ENCODE results near the gene LAMB4. TPM values are rescaled to one million over a fixed set of nuclear protein-coding genes. Genes with fewer than 3 reads are reported as not detected.

The LAMB4 gene
- total RNA-seq, 4 donors from 2014 or later: 2.0 to 17.3 (median 4.3) TPM; not detected in 1

- Histone ChIP-seq H3K4me1 (no peaks in the 10 kb centered on the region), H3K4me3 (no peak overlapping the region), H3K27me3 (no peaks in the 10 kb centered on the region), H3K9me3 (no peaks in the 10 kb centered on the region), H3K27ac (no peak overlapping the region), H3K36me3 (no peaks in the 10 kb centered on the region)
- TF ChIP-seq CTCF (IDR thresholded peaks at IDR 0.05) (no peak), POLR2A (IDR thresholded peaks at IDR 0.05) (no peak)
- no peak for DNase-seq
These were observed 58.0 kb downstream of the LAMB4 start for GRCh38 chr7:108072116-108072515.

GRCh38 chr7:108071551-108071950, 58.6 kb downstream of the LAMB4 start:
- TF ChIP-seq CTCF (IDR thresholded peaks at IDR 0.05): no peak
- TF ChIP-seq POLR2A (IDR thresholded peaks at IDR 0.05): no peak
- no peak for DNase-seq
- H3K27me3 ChIP-seq: no peaks in the 10 kb centered on the region

DNA sequence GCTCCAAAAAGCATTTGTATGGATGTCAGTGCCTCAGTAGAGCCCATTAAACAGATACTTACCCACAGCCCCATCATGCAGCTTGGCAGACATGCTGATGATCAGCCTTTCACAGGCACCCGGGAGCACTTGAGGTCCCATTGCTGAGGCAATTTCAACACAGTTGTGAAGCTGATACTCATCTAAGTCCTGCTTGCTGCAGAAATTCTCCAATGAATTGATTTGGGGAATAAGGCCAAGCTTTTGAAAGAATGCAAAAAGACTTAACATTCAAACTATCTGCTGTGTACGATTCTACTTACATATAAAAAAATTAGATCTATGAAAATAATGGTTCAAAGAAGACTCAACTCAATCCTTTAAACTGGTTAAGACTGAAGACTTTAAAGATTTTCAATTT, 60.5 kb downstream of the LAMB4 start:
- no peak overlapping the region for H3K27ac ChIP-seq
- no peaks in the 10 kb centered on the region for H3K4me1 ChIP-seq
- no peaks in the 10 kb centered on the region for H3K9me3 ChIP-seq
- DNase-seq: no peak
- H3K36me3 ChIP-seq: no peaks in the 10 kb centered on the region
- TF ChIP-seq POLR2A (IDR thresholded peaks at IDR 0.05): no peak
- TF ChIP-seq CTCF (IDR thresholded peaks at IDR 0.05): no peak
- no peaks in the 10 kb centered on the region for H3K27me3 ChIP-seq
- no peak overlapping the region for H3K4me3 ChIP-seq

More at GRCh38 chr7:108071551-108071950, 58.6 kb downstream of the LAMB4 start:
- Histone ChIP-seq H3K27ac (no peak overlapping the region), H3K4me3 (no peak overlapping the region), H3K4me1 (no peaks in the 10 kb centered on the region), H3K36me3 (no peaks in the 10 kb centered on the region), H3K9me3 (no peaks in the 10 kb centered on the region)

DNA sequence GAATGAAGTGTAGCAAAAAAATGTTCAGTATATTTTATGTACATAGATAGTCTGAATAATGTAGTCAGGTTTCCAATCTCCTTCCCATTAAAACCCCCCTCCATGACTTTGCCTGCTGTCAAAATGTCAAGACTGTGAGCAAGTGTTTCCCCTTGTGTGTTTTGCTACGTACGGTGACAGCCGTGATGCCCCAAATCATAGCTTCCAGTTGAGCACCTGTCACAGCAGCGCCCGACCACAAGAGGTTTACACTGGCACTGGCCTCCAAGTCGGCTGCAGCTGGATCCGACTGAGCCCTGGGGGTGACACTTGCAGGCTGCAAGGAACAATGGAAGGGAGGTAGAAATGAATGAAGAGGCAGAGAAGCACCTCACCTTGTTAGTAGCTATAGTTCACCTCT, 62.3 kb downstream of the LAMB4 start:
- no peaks in the 10 kb centered on the region for H3K36me3 ChIP-seq
- no peaks in the 10 kb centered on the region for H3K27me3 ChIP-seq
- H3K27ac ChIP-seq: no peak overlapping the region
- no peaks in the 10 kb centered on the region for H3K9me3 ChIP-seq
- no peak for TF ChIP-seq CTCF (IDR thresholded peaks at IDR 0.05)
- no peak for TF ChIP-seq POLR2A (IDR thresholded peaks at IDR 0.05)
- no peak overlapping the region for H3K4me3 ChIP-seq
- no peaks in the 10 kb centered on the region for H3K4me1 ChIP-seq
- DNase-seq: no peak

GRCh38 chr7:108066486-108066885, 63.7 kb downstream of the LAMB4 start:
- Histone ChIP-seq H3K4me1 (no peaks in the 10 kb centered on the region), H3K9me3 (no peaks in the 10 kb centered on the region), H3K27ac (no peak overlapping the region), H3K36me3 (no peaks in the 10 kb centered on the region), H3K27me3 (no peaks in the 10 kb centered on the region), H3K4me3 (no peak overlapping the region)
- no peak for DNase-seq
- TF ChIP-seq POLR2A (IDR thresholded peaks at IDR 0.05): no peak
- TF ChIP-seq CTCF (IDR thresholded peaks at IDR 0.05): no peak

GRCh38 chr7:108063520-108063933, 66.6 kb downstream of the LAMB4 start:
- Histone ChIP-seq H3K27ac (no peak overlapping the region), H3K27me3 (no peaks in the 10 kb centered on the region), H3K4me3 (no peak overlapping the region), H3K4me1 (no peaks in the 10 kb centered on the region), H3K9me3 (no peaks in the 10 kb centered on the region), H3K36me3 (no peaks in the 10 kb centered on the region)
- no peak for TF ChIP-seq POLR2A (IDR thresholded peaks at IDR 0.05)
- no peak for TF ChIP-seq CTCF (IDR thresholded peaks at IDR 0.05)
- no peak for DNase-seq

All from Peyer's patch (tissue), 4 donors.